Thyroid gland (tissue), 4 donors: ENCODE data around the gene SNTN. TPM values are rescaled to one million over a fixed set of nuclear protein-coding genes. Genes with fewer than 3 reads are reported as not detected.

Experiments
- DNase-seq, 2 donors: peaks; one replicate each; pipeline ENCODE4 v3.0.0-alpha.2; 2019
- H3K27ac ChIP-seq, 3 donors: fragments of 200-600 bp; sonication (generic); 1 replicate in 2 of 3; 2 replicates in 1 of 3; pipeline ENCODE4 v1.5.1; 2016 to 2019; ENCODE audit warnings: mild to moderate bottlenecking in 1 of 3, moderate library complexity in 1 of 3
- H3K27me3 ChIP-seq: fragments of 200-600 bp; sonication (generic); one replicate; pipeline ENCODE4 v1.5.1; 2019
- H3K36me3 ChIP-seq, 2 donors: fragments of 200-600 bp; sonication (generic); one replicate each; pipeline ENCODE4 v1.5.1; 2016 to 2019
- H3K4me1 ChIP-seq, 2 donors: fragments of 200-600 bp; sonication (generic); one replicate each; pipeline ENCODE4 v1.5.1; 2017 to 2019
- H3K4me3 ChIP-seq, 3 donors: fragments of 200-600 bp; sonication (generic); replicated peaks in 1 of 3; 1 replicate in 2 of 3; 2 replicates in 1 of 3; pipeline ENCODE4 v1.5.1; 2016; ENCODE audit warnings: mild to moderate bottlenecking in 1 of 3
- H3K9me3 ChIP-seq: fragments of 200-600 bp; sonication (generic); one replicate; pipeline ENCODE4 v1.5.1; 2017
- POLR2A ChIP-seq, 2 donors: fragments of 450-650 bp; IDR thresholded peaks; one replicate each; pipeline ENCODE4 v1.6.1; 2017; ENCODE audit warnings: antibody characterized with exemption in 2 of 2, mild to moderate bottlenecking in 2 of 2, moderate library complexity in 1 of 2
- WGBS, 2 donors: methylation state at CpG; one replicate each; pipeline ENCODE4 v1.1.5; 2017; 5-methylcytosine and 5-hydroxymethylcytosine counted together
- intact Hi-C: fragments of 100-400 bp; cut with DNase I; formaldehyde crosslinking; loops from one replicate; pipeline ENCODE4 v1.15.1; 2023
- total RNA-seq, 4 donors: library from RNA; depleted of rRNA; stranded (reverse); fragments of >200 nt; gene quantifications; one replicate each; pipeline ENCODE4 v1.2.3, GENCODE V29; 2016
- TF ChIP-seq, protein P1 (sequence below), 6 experiments: fragments of 200-600 bp in 3 of 6; fragments of 450-650 bp in 3 of 6; sonication (generic) in 3 of 6; IDR thresholded peaks; one replicate each; pipeline ENCODE4 v1.5.1; 2016 to 2019; ENCODE audit warnings: antibody characterized with exemption in 6 of 6, mild to moderate bottlenecking in 2 of 6, inconsistent platforms in 1 of 6, moderate library complexity in 1 of 6

The SNTN gene
- total RNA-seq, 4 donors from 2014 or later = not detected

DNA sequence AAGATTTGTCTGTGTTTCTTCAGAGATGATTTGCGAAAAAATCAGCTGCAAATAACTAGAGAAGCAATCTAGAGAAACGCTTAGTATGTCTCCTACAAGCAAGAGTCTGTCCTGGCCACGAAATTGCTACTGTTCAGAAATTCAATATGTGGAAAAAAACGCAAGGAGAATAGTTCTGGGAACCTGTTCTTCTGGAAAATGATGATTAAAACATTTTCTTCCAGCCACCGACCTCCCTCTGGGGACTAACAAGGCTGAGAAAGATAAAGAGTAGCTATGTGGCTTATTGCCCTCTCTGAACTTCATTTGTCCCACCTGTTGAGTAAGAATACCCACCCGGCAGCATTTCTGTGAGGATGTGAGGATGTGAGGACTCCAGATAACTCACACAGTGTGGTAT, 31.6 kb downstream of the SNTN start:
- no peaks in the 10 kb centered on the region for H3K9me3 ChIP-seq
- H3K4me1 ChIP-seq = no peaks in the 10 kb centered on the region
- intact Hi-C loops = no loop called here
- TF ChIP-seq, protein P1, sequence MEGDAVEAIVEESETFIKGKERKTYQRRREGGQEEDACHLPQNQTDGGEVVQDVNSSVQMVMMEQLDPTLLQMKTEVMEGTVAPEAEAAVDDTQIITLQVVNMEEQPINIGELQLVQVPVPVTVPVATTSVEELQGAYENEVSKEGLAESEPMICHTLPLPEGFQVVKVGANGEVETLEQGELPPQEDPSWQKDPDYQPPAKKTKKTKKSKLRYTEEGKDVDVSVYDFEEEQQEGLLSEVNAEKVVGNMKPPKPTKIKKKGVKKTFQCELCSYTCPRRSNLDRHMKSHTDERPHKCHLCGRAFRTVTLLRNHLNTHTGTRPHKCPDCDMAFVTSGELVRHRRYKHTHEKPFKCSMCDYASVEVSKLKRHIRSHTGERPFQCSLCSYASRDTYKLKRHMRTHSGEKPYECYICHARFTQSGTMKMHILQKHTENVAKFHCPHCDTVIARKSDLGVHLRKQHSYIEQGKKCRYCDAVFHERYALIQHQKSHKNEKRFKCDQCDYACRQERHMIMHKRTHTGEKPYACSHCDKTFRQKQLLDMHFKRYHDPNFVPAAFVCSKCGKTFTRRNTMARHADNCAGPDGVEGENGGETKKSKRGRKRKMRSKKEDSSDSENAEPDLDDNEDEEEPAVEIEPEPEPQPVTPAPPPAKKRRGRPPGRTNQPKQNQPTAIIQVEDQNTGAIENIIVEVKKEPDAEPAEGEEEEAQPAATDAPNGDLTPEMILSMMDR (IDR thresholded peaks at IDR 0.05) = no peak
- no peak for TF ChIP-seq POLR2A (IDR thresholded peaks at IDR 0.05)
- no peak overlapping the region for H3K27ac ChIP-seq
- no peaks in the 10 kb centered on the region for H3K27me3 ChIP-seq
- DNase-seq = no peak
- 72 to 79% methylated on average over 6 of the region's 6 CpGs for WGBS, 2 donors
- H3K36me3 ChIP-seq = no peaks in the 10 kb centered on the region
- no peak overlapping the region for H3K4me3 ChIP-seq

DNA sequence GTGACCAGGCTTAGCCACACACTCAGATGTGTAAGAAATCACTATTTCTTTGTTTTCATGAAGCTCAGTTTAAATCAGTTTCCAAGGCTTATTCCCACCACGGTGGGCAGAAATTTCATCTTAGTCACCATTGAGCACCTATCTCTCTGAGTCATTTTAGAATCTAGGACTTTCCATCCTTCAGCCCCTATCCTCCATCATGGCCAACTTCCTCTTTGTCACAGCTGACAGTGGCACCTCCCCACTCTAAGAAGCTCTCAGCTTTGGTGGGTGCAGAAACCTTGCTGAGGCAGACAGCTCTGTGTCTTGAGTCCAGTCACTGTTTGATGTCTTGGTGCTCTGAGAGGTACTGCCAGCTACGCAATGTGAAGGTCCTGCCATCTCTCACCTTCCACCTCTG, 32.9 kb downstream of the SNTN start:
- Histone ChIP-seq H3K4me3 (no peak overlapping the region), H3K9me3 (no peaks in the 10 kb centered on the region), H3K4me1 (no peaks in the 10 kb centered on the region), H3K27ac (no peak overlapping the region), H3K27me3 (no peaks in the 10 kb centered on the region), H3K36me3 (no peaks in the 10 kb centered on the region)
- DNase-seq = no peak
- intact Hi-C loops = no loop called here
- 95 to 98% methylated on average over 2 of the region's 2 CpGs for WGBS, 2 donors
- TF ChIP-seq, protein P1 (IDR thresholded peaks at IDR 0.05) = no peak
- TF ChIP-seq POLR2A (IDR thresholded peaks at IDR 0.05) = no peak

DNA sequence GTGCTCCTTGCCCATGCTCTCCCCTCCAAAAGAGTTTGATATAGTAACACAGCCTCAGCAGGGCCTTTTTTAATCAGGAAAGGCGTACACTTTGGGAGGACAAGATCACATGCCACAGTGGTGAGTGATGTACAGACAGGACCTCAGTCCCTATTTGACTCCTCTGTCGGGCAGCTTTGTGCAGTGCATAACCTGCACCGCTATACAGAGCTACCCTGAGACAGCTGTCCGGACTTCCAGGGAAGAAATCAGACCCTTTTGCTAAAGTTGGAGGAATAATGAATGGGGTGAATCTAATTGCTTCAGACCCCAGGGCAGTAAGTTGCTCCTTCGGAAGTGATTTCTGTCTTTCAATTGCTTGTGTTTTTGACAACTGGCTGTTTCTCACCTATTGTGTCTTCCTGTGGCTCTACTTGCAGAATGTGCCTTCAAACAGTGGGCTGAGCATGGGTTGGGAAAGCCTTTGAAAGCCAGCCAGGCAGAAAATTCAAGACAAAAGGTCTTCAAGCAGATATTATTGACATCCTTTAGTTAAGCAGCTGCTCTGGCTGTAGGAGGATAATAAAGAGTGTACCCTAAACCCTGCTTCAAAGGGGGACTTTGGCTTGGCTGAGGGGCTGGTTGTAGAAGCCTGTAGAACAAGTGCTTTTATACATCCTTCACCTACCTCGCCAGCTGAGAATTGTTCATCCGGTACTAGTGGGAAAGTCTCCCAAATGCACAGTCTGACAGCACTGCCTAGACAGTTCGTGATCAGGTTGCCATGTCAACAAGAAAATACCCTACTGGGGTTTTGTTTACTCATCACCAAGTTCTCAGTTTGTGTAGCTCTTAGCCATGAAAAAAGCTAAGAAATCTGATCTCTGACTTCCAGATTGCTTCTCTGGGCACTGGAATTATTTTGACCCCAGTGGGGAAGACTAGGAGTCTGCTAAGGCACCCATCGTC, 35.1 kb downstream of the SNTN start:
- no peak for TF ChIP-seq POLR2A (IDR thresholded peaks at IDR 0.05)
- TF ChIP-seq, protein P1 (IDR thresholded peaks at IDR 0.05) = no peak
- no peaks in the 10 kb centered on the region for H3K9me3 ChIP-seq
- intact Hi-C loops = no loop called here
- DNase-seq = no peak
- H3K4me1 ChIP-seq = no peaks in the 10 kb centered on the region
- no peak overlapping the region for H3K27ac ChIP-seq
- 74% methylated on average over 9 of the region's 9 CpGs for WGBS, 2 donors
- H3K4me3 ChIP-seq = no peak overlapping the region
- H3K36me3 ChIP-seq = no peaks in the 10 kb centered on the region
- H3K27me3 ChIP-seq = no peaks in the 10 kb centered on the region

DNA sequence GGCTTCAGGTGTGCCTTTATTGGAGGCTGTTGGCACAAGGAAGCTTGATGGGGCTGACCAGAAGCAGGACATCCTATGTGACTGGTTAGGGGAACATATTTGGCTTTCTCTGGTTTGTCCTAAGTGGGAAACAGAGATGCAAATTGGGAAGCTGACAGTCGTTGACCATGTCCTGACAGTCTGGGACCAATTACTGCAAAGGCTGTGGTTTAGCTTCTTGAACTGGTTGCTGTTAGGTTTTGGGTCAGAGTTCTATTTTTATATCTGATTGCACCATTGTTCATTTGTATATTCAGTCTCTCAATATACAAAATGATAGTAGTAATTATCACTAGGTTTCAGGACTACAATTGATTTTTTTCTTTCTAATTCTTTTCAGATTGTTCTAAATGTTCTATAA, 36.8 kb downstream of the SNTN start:
- DNase-seq = no peak
- intact Hi-C loops = no loop called here
- Histone ChIP-seq H3K27ac (no peak overlapping the region), H3K4me1 (no peaks in the 10 kb centered on the region), H3K36me3 (no peaks in the 10 kb centered on the region), H3K27me3 (no peaks in the 10 kb centered on the region), H3K9me3 (no peaks in the 10 kb centered on the region), H3K4me3 (no peak overlapping the region)
- WGBS, 2 donors = 48 to 63% methylated on average over 1 of the region's 1 CpG
- no peak for TF ChIP-seq POLR2A (IDR thresholded peaks at IDR 0.05)
- TF ChIP-seq, protein P1 (IDR thresholded peaks at IDR 0.05) = no peak

DNA sequence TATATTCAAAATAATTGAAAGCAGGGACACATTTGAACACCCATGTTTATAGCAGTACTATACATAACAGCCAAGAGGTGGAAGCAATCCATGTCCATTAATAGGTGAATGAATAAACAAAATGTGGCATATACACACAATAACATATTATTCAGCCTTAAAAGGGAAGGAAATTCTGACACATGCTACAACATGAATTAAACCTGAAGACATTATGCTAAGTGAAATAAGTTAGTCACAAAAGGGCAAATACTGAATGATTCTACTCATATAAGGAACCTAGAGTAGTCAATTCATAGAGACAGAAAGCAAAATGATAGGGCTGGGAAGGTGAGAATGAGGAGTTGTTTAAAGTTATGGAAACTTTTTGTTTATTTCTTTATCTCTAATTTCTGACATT, 40.9 kb downstream of the SNTN start:
- intact Hi-C loops = no loop called here
- H3K27ac ChIP-seq = no peak overlapping the region
- no peaks in the 10 kb centered on the region for H3K9me3 ChIP-seq
- DNase-seq = no peak
- TF ChIP-seq POLR2A (IDR thresholded peaks at IDR 0.05) = no peak
- TF ChIP-seq, protein P1 (IDR thresholded peaks at IDR 0.05) = no peak
- H3K4me3 ChIP-seq = no peak overlapping the region
- H3K27me3 ChIP-seq = no peaks in the 10 kb centered on the region
- H3K4me1 ChIP-seq = no peaks in the 10 kb centered on the region
- no peaks in the 10 kb centered on the region for H3K36me3 ChIP-seq
